HUES6 (cell line): Measurements from ENCODE around the gene DDX20.

Source experiments
- H3K27ac ChIP-seq: 2 replicates; pipeline ENCODE4 v1.7.0; 2013; ENCODE audit warnings: low read depth, mild to moderate bottlenecking, low read length, inconsistent platforms
- H3K27me3 ChIP-seq: 2 replicates; pipeline ENCODE4 v1.6.1; 2013; ENCODE audit warnings: low read length; ENCODE audit not compliant: control insufficient read depth, insufficient read depth
- H3K36me3 ChIP-seq: 2 replicates; pipeline ENCODE4 v1.6.1; 2013; ENCODE audit warnings: low read length; ENCODE audit not compliant: control insufficient read depth, insufficient read depth
- H3K4me1 ChIP-seq: 2 replicates; pipeline ENCODE4 v1.6.1; 2013; ENCODE audit warnings: low read length; ENCODE audit not compliant: control insufficient read depth, insufficient read depth
- H3K4me3 ChIP-seq: 2 replicates; pipeline ENCODE4 v1.5.1; 2013; ENCODE audit warnings: low read depth, low read length
- H3K9ac ChIP-seq: one replicate; pipeline ENCODE4 v1.6.1; 2013; ENCODE audit warnings: mild to moderate bottlenecking, low read length
- H3K9me3 ChIP-seq: 2 replicates; pipeline ENCODE4 v1.6.1; 2013; ENCODE audit warnings: low read depth, low read length; ENCODE audit not compliant: control insufficient read depth, insufficient read depth

DDX20 gene

GRCh38 chr1:111750856-111751255 is 4.8 kb upstream of the DDX20 start:
- Histone ChIP-seq H3K9me3 (no peaks in the 10 kb centered on the region), H3K4me1 (peaks cover 21% of the 10 kb centered on the region), H3K27ac (no peak overlapping the region)

DNA sequence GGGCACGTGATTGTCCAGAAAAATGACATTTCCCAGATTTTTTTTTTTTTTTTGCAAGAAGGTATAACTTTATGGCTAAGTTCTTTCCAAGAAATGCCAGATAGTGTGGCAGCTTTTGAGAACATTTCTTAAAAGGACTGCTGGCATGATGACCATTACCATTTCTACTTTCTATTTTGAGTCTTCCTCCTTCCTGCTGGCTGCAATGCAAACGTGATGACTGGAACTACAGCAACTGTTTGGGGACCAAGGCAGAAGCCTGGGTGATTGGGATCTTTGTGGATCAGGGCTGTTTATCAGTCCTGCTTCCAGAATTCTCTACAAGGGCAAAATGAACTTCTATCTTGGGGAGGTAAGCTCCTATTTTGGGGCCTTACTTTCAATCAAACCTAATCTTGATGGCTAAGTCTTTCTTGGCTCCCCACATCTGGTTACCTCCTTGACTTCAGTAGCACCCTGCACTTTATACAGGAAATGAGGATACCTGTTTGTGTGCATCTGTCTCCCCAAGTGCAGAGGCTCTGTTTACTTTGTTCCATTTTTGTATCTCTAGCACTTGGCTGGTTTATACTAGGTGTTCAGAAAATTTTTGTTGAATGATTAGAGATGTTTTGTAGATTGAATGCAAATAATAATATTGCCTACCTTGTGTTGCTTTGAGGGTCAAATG is 3.7 kb upstream of the DDX20 start:
- Histone ChIP-seq H3K9ac (no peak overlapping the region), H3K27ac (no peak overlapping the region), H3K4me1 (peaks cover 25% of the 10 kb centered on the region), H3K4me3 (no peak overlapping the region), H3K36me3 (no peaks in the 10 kb centered on the region), H3K9me3 (no peaks in the 10 kb centered on the region), H3K27me3 (no peaks in the 10 kb centered on the region; the same call in 1 of the 2 replicates)

More at GRCh38 chr1:111750856-111751255, 4.8 kb upstream of the DDX20 start:
- Histone ChIP-seq H3K27me3 (no peaks in the 10 kb centered on the region; the same call in 1 of the 2 replicates), H3K4me3 (no peak overlapping the region), H3K9ac (no peak overlapping the region), H3K36me3 (no peaks in the 10 kb centered on the region)

- Histone ChIP-seq H3K9me3 (no peaks in the 10 kb centered on the region), H3K36me3 (peaks cover 13% of the 10 kb centered on the region), H3K4me3 (peak overlapping the region; percentile 87), H3K27me3 (no peaks in the 10 kb centered on the region; the same call in 1 of the 2 replicates), H3K9ac (peak overlapping the region; percentile 98), H3K27ac (peak overlapping the region; percentile 81), H3K4me1 (peaks cover 10% of the 10 kb centered on the region)
These were observed 744 bp upstream of the DDX20 start for GRCh38 chr1:111754984-111755330.

- Histone ChIP-seq H3K9me3 (no peaks in the 10 kb centered on the region), H3K4me3 (peak overlapping the region; percentile 87), H3K27ac (peak overlapping the region; percentile 81), H3K9ac (peak overlapping the region; percentile 98), H3K4me1 (peaks cover 10% of the 10 kb centered on the region), H3K27me3 (no peaks in the 10 kb centered on the region), H3K36me3 (peaks cover 24% of the 10 kb centered on the region)
These were observed 418 bp downstream of the DDX20 start for GRCh38 chr1:111756124-111756513.

DNA sequence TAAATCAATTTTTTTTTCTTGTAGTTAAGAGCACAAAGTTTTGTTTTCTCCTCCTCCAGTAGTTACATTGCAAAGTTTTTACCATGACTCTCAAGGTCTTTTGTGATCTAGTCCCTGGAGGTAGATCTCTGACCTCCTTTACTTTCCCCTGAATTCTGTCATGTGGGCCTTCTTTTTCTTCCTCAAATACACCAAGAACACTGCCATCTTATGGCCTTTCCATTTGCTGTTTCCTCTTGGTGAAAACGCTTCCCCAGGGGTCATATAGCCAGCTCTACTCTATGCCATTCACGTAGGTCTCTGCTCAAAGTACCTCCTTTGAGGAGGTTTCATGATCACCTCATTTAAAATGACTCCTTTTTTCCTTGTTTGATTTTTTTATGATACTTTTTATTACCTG is 2.7 kb downstream of the DDX20 start:
- Histone ChIP-seq H3K27ac (no peak overlapping the region), H3K4me1 (peaks cover 10% of the 10 kb centered on the region), H3K36me3 (peaks cover 46% of the 10 kb centered on the region), H3K9me3 (no peaks in the 10 kb centered on the region), H3K27me3 (no peaks in the 10 kb centered on the region), H3K9ac (no peak overlapping the region), H3K4me3 (no peak overlapping the region)

- Histone ChIP-seq H3K36me3 (peaks cover 79% of the 10 kb centered on the region), H3K9ac (no peak overlapping the region)
These were observed 6.0 kb downstream of the DDX20 start for GRCh38 chr1:111761717-111762116.

DNA sequence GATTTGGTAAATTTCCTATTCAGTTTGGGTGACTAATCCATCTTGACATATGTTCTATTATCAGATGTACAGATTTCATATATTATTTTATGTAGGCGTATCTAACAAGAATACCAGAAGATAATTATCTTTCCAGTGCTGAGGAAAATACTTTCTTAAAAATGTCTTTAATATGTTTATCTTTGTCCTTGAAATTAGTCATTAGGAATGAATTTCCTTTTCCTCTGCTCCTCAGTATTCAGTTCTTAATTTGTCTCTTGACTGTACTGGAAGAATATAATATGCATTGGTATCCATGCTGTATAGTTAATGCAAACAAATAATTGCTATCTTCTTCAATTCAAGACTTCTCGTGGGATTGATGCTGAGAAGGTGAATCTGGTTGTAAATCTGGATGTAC is 6.6 kb downstream of the DDX20 start:
- no peaks in the 10 kb centered on the region for H3K9me3 ChIP-seq
- no peaks in the 10 kb centered on the region for H3K27me3 ChIP-seq
- H3K27ac ChIP-seq: no peak overlapping the region
- H3K36me3 ChIP-seq: peaks cover 85% of the 10 kb centered on the region
- no peaks in the 10 kb centered on the region for H3K4me1 ChIP-seq
- no peak overlapping the region for H3K4me3 ChIP-seq
- H3K9ac ChIP-seq: no peak overlapping the region

More at GRCh38 chr1:111761717-111762116, 6.0 kb downstream of the DDX20 start:
- no peaks in the 10 kb centered on the region for H3K27me3 ChIP-seq
- H3K4me1 ChIP-seq: peaks cover 5% of the 10 kb centered on the region
- H3K27ac ChIP-seq: no peak overlapping the region
- H3K9me3 ChIP-seq: no peaks in the 10 kb centered on the region
- no peak overlapping the region for H3K4me3 ChIP-seq

- Histone ChIP-seq H3K36me3 (peaks cover 52% of the 10 kb centered on the region), H3K9me3 (no peaks in the 10 kb centered on the region), H3K4me3 (no peak overlapping the region), H3K27ac (no peak overlapping the region), H3K4me1 (no peaks in the 10 kb centered on the region), H3K9ac (no peak overlapping the region), H3K27me3 (no peaks in the 10 kb centered on the region)
These were observed 12.3 kb downstream of the DDX20 start for GRCh38 chr1:111768023-111768422.

DNA sequence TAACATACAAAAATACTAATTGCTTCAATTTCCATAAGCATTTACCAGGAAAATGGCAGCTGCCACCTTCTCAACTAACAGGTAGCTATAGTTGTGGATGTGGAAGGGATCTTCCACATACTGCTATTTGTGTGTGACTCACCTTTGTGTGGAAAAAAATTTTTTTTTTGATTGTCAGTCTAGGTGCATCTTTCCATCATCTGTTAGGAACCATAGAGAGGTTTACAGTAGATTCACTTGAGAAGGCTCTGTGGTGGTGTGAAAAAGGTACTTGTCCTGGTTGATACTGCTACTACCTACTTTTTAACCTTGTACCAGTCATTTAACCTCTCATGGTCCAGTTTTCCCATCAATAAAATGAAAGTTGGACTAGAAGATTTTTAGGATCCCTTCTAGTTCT is 12.9 kb downstream of the DDX20 start:
- Histone ChIP-seq H3K9ac (no peak overlapping the region), H3K9me3 (no peaks in the 10 kb centered on the region), H3K36me3 (peaks cover 46% of the 10 kb centered on the region), H3K27me3 (no peaks in the 10 kb centered on the region), H3K27ac (no peak overlapping the region), H3K4me3 (no peak overlapping the region), H3K4me1 (no peaks in the 10 kb centered on the region)

DNA sequence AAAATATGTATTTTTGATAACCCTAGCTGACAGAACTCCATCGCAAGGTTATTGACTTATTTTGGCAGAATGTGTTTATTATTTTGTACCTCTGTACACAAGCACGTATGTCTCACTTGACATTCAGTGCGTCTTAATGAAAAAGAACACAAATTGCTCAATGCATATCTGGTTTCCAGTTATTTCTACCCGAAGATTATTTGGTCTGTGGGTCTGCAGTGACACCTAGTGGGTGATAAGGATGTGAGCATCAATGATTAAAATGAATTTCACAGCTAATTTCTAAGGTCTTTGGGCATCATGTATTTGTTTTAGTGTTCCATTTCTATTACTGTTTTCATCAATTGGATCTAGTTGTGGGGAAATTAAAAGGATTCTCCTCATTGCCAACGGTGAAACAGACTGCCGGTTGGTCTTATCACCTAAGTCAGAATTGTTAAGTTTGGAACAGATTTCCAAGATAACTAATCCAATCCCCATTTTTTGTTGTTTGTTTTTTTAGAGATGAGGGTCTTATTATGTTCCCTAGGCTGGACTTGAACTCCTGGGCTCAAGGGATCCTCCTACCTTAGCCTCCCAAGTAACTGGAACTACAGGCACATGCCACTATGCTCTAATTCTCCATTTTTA is 13.9 kb downstream of the DDX20 start:
- no peak overlapping the region for H3K4me3 ChIP-seq
- H3K36me3 ChIP-seq: peaks cover 36% of the 10 kb centered on the region
- no peak overlapping the region for H3K9ac ChIP-seq
- no peaks in the 10 kb centered on the region for H3K27me3 ChIP-seq
- no peak overlapping the region for H3K27ac ChIP-seq
- H3K4me1 ChIP-seq: no peaks in the 10 kb centered on the region
- no peaks in the 10 kb centered on the region for H3K9me3 ChIP-seq

DNA sequence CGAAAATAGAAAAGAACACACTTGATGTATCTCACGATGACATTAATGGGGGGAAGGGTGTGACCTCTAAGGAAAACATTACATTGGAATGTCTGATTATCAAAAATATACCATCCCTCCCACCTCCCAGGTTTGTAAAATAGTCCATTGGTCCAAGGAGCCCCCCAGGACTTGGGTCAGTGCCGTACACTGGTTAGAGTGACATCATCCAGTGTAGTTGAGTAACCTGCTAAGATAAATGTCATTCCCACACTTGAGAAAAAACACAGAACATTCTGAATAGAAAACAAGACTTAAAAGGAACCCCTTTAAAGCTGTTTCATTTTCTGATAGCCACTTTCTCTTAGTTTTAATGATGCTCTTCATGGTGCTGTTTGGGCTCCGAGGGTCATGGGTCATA is 15.2 kb downstream of the DDX20 start:
- Histone ChIP-seq H3K9me3 (no peaks in the 10 kb centered on the region), H3K4me1 (no peaks in the 10 kb centered on the region), H3K27ac (no peak overlapping the region), H3K36me3 (peaks cover 24% of the 10 kb centered on the region), H3K9ac (no peak overlapping the region), H3K27me3 (no peaks in the 10 kb centered on the region), H3K4me3 (no peak overlapping the region)
